ENCODE measurements around the gene HNRNPR. TPM values are rescaled to one million over a fixed set of nuclear protein-coding genes. Genes with fewer than 3 reads are reported as not detected.

The HNRNPR gene
- total and polyA plus RNA-seq, 7 experiments from 2014 or later: 97.4 to 235 (median 117) TPM

- H3K9me3 ChIP-seq (ENCODE audit: control insufficient read depth in 2 of 3, low read length in 3 of 3): no peaks in the 10 kb centered on the region
- no peak for ATAC-seq
- POLR2A ChIA-PET: interaction anchor here (0.7 to 1.3 kb wide), 2 partner anchors 30 to 404 kb away, joined by 3 to 5 read pairs; partner anchors contain the start of gene ELOA
- H3K4me1 ChIP-seq (ENCODE audit: control insufficient read depth in 2 of 2, insufficient read depth in 2 of 2, low read length in 2 of 2): peaks cover 36 to 41% of the 10 kb centered on the region in 2 donors
- DNase-seq: no peak
- peak overlapping the region in 8 of 9 donors; percentile 43 to 77 (median 66) for H3K27ac Mint-ChIP-seq
- no peak overlapping the region for H3K4me3 ChIP-seq (ENCODE audit: low read length)
- peaks cover 0 to 31% (median 19%) of the 10 kb centered on the region in 3 experiments for H3K36me3 ChIP-seq (ENCODE audit: control insufficient read depth in 2 of 3, insufficient read depth in 3 of 3, low read length in 3 of 3)
- intact Hi-C loops (cut with micrococcal nuclease): loop anchor here (5.0 to 10.0 kb wide), 5 partner anchors 43 to 1555 kb away; partner anchors contain the start of genes E2F2 (in 1 of the 2), SRRM1 (in 1 of the 2), TCEA3 (in 1 of the 2) and USP48 (in 1 of the 2)
- no peaks in the 10 kb centered on the region for H3K27me3 Mint-ChIP-seq
- peaks cover 0 to 27% (median 15%) of the 10 kb centered on the region in 5 donors for H3K36me3 Mint-ChIP-seq
- H3K4me3 Mint-ChIP-seq: peak overlapping the region; percentile 7 to 100 (median 89)
- no peak overlapping the region for H3K27ac ChIP-seq (ENCODE audit: low read depth, low read length)
- CTCF ChIA-PET: interaction anchor here (0.6 kb wide), 1 partner anchor 205 kb away, joined by 3 read pairs; no protein-coding TSS in a partner anchor
- H3K27me3 ChIP-seq (ENCODE audit: control insufficient read depth in 2 of 2, insufficient read depth in 2 of 2, low read length in 2 of 2): no peaks in the 10 kb centered on the region
- H3K9me3 Mint-ChIP-seq: no peaks in the 10 kb centered on the region
- H3K4me1 Mint-ChIP-seq: peaks cover 44 to 66% (median 63%) of the 10 kb centered on the region in 7 donors
These were observed 4.5 kb downstream of the HNRNPR start for GRCh38 chr1:23339632-23340031.

- peaks cover 40 to 71% (median 58%) of the 10 kb centered on the region in 7 donors for H3K4me1 Mint-ChIP-seq
- H3K27me3 Mint-ChIP-seq: no peaks in the 10 kb centered on the region
- Histone ChIP-seq H3K27me3 (ENCODE audit: control insufficient read depth in 2 of 2, insufficient read depth in 2 of 2, low read length in 2 of 2) (no peaks in the 10 kb centered on the region), H3K9me3 (ENCODE audit: control insufficient read depth in 2 of 3, low read length in 3 of 3) (no peaks in the 10 kb centered on the region), H3K36me3 (ENCODE audit: control insufficient read depth in 2 of 3, insufficient read depth in 3 of 3, low read length in 3 of 3) (peaks cover 0 to 40% (median 27%) of the 10 kb centered on the region in 3 experiments), H3K4me1 (ENCODE audit: control insufficient read depth in 2 of 2, insufficient read depth in 2 of 2, low read length in 2 of 2) (peaks cover 35 to 41% of the 10 kb centered on the region in 2 donors), H3K27ac (ENCODE audit: low read depth, low read length) (no peak overlapping the region), H3K4me3 (ENCODE audit: low read length) (no peak overlapping the region)
- H3K27ac Mint-ChIP-seq: peak overlapping the region in 5 of 9 donors; percentile 12 to 69 (median 34)
- H3K4me3 Mint-ChIP-seq: peak overlapping the region in 3 of 10 donors; percentile 8 to 51 (median 24)
- H3K36me3 Mint-ChIP-seq: peaks cover 0 to 37% (median 25%) of the 10 kb centered on the region in 5 donors
- ChIA-PET POLR2A (no interaction called here), CTCF (interaction anchor here (0.9 kb wide), 1 partner anchor 14 kb away, joined by 3 read pairs; no protein-coding TSS in a partner anchor)
- DNase-seq: no peak
- intact Hi-C loops (cut with micrococcal nuclease): no loop called here
- no peak for ATAC-seq
- no peaks in the 10 kb centered on the region for H3K9me3 Mint-ChIP-seq
These were observed 6.2 kb downstream of the HNRNPR start for GRCh38 chr1:23337869-23338268.

- intact Hi-C loops (cut with micrococcal nuclease): loop anchor here in 1 of 2 donors (2.0 kb wide), 1 partner anchor 17 kb away; no protein-coding TSS in a partner anchor
- DNase-seq (no peak), ATAC-seq (no peak)
- Histone ChIP-seq H3K27me3 (ENCODE audit: control insufficient read depth in 2 of 2, insufficient read depth in 2 of 2, low read length in 2 of 2) (no peaks in the 10 kb centered on the region), H3K4me3 (ENCODE audit: low read length) (no peak overlapping the region), H3K27ac (ENCODE audit: low read depth, low read length) (no peak overlapping the region), H3K36me3 (ENCODE audit: control insufficient read depth in 2 of 3, insufficient read depth in 3 of 3, low read length in 3 of 3) (peaks cover 0 to 78% (median 14%) of the 10 kb centered on the region in 3 experiments), H3K9me3 (ENCODE audit: control insufficient read depth in 2 of 3, low read length in 3 of 3) (no peaks in the 10 kb centered on the region), H3K4me1 (ENCODE audit: control insufficient read depth in 2 of 2, insufficient read depth in 2 of 2, low read length in 2 of 2) (no peaks in the 10 kb centered on the region)
- ChIA-PET POLR2A (no interaction called here), CTCF (no interaction called here)
- Mint-ChIP-seq H3K27ac (peak overlapping the region in 1 of 9 donors; percentile 48), H3K4me1 (peaks cover 13 to 46% (median 36%) of the 10 kb centered on the region in 7 donors), H3K27me3 (no peaks in the 10 kb centered on the region), H3K4me3 (no peak overlapping the region), H3K36me3 (peaks cover 10 to 44% (median 33%) of the 10 kb centered on the region in 5 donors), H3K9me3 (no peaks in the 10 kb centered on the region)
These were observed 12.4 kb downstream of the HNRNPR start for GRCh38 chr1:23331713-23332112.

GRCh38 chr1:23330846-23331245 lies 13.2 kb downstream of the HNRNPR start:
- DNase-seq (no peak), ATAC-seq (no peak)
- Histone ChIP-seq H3K27me3 (ENCODE audit: control insufficient read depth in 2 of 2, insufficient read depth in 2 of 2, low read length in 2 of 2) (no peaks in the 10 kb centered on the region), H3K27ac (ENCODE audit: low read depth, low read length) (no peak overlapping the region), H3K9me3 (ENCODE audit: control insufficient read depth in 2 of 3, low read length in 3 of 3) (no peaks in the 10 kb centered on the region), H3K4me1 (ENCODE audit: control insufficient read depth in 2 of 2, insufficient read depth in 2 of 2, low read length in 2 of 2) (no peaks in the 10 kb centered on the region), H3K36me3 (ENCODE audit: control insufficient read depth in 2 of 3, insufficient read depth in 3 of 3, low read length in 3 of 3) (peaks cover 0 to 83% (median 14%) of the 10 kb centered on the region in 3 experiments), H3K4me3 (ENCODE audit: low read length) (no peak overlapping the region)
- ChIA-PET POLR2A (no interaction called here), CTCF (no interaction called here)
- intact Hi-C loops (cut with micrococcal nuclease): loop anchor here in 1 of 2 donors (1.0 to 2.0 kb wide), 2 partner anchors 12 to 16 kb away; no protein-coding TSS in a partner anchor
- H3K4me1 Mint-ChIP-seq: peaks cover 17 to 50% (median 40%) of the 10 kb centered on the region in 7 donors
- H3K4me3 Mint-ChIP-seq: no peak overlapping the region
- peak overlapping the region in 5 of 9 donors; percentile 18 to 43 (median 36) for H3K27ac Mint-ChIP-seq
- no peaks in the 10 kb centered on the region for H3K9me3 Mint-ChIP-seq
- no peaks in the 10 kb centered on the region for H3K27me3 Mint-ChIP-seq
- peaks cover 10 to 49% (median 34%) of the 10 kb centered on the region in 5 donors for H3K36me3 Mint-ChIP-seq

GRCh38 chr1:23325393-23325792 lies 18.7 kb downstream of the HNRNPR start:
- Mint-ChIP-seq H3K27ac (peak overlapping the region in 4 of 9 donors; percentile 1 to 82 (median 46)), H3K9me3 (no peaks in the 10 kb centered on the region), H3K4me1 (peaks cover 18 to 54% (median 33%) of the 10 kb centered on the region in 7 donors), H3K27me3 (no peaks in the 10 kb centered on the region), H3K36me3 (peaks cover 5 to 40% (median 34%) of the 10 kb centered on the region in 5 donors), H3K4me3 (no peak overlapping the region)
- H3K27me3 ChIP-seq (ENCODE audit: control insufficient read depth in 2 of 2, insufficient read depth in 2 of 2, low read length in 2 of 2): no peaks in the 10 kb centered on the region
- H3K27ac ChIP-seq (ENCODE audit: low read depth, low read length): no peak overlapping the region
- ChIA-PET POLR2A (no interaction called here), CTCF (no interaction called here)
- DNase-seq: no peak
- peaks cover under 1 to 57% (median 4%) of the 10 kb centered on the region in 3 experiments for H3K36me3 ChIP-seq (ENCODE audit: control insufficient read depth in 2 of 3, insufficient read depth in 3 of 3, low read length in 3 of 3)
- H3K4me3 ChIP-seq (ENCODE audit: low read length): no peak overlapping the region
- intact Hi-C loops (cut with micrococcal nuclease): loop anchor here in 1 of 2 donors (5.0 kb wide), 1 partner anchor 77 kb away; no protein-coding TSS in a partner anchor
- no peak for ATAC-seq
- H3K4me1 ChIP-seq (ENCODE audit: control insufficient read depth in 2 of 2, insufficient read depth in 2 of 2, low read length in 2 of 2): no peaks in the 10 kb centered on the region
- no peaks in the 10 kb centered on the region for H3K9me3 ChIP-seq (ENCODE audit: control insufficient read depth in 2 of 3, low read length in 3 of 3)

GRCh38 chr1:23322770-23323169 lies 21.3 kb downstream of the HNRNPR start:
- no peak for DNase-seq
- no peaks in the 10 kb centered on the region for H3K9me3 Mint-ChIP-seq
- H3K27ac Mint-ChIP-seq: peak overlapping the region in 3 of 9 donors; percentile 28 to 84 (median 46)
- intact Hi-C loops (cut with micrococcal nuclease): no loop called here
- Histone ChIP-seq H3K4me1 (ENCODE audit: control insufficient read depth in 2 of 2, insufficient read depth in 2 of 2, low read length in 2 of 2) (no peaks in the 10 kb centered on the region), H3K4me3 (ENCODE audit: low read length) (no peak overlapping the region), H3K36me3 (ENCODE audit: control insufficient read depth in 2 of 3, insufficient read depth in 3 of 3, low read length in 3 of 3) (peaks cover 10 to 56% (median 14%) of the 10 kb centered on the region in 3 experiments), H3K27ac (ENCODE audit: low read depth, low read length) (no peak overlapping the region), H3K9me3 (ENCODE audit: control insufficient read depth in 2 of 3, low read length in 3 of 3) (no peaks in the 10 kb centered on the region), H3K27me3 (ENCODE audit: control insufficient read depth in 2 of 2, insufficient read depth in 2 of 2, low read length in 2 of 2) (no peaks in the 10 kb centered on the region)
- H3K36me3 Mint-ChIP-seq: peaks cover 6 to 44% (median 36%) of the 10 kb centered on the region in 5 donors
- no peaks in the 10 kb centered on the region for H3K27me3 Mint-ChIP-seq
- no peak overlapping the region for H3K4me3 Mint-ChIP-seq
- no peak for ATAC-seq
- POLR2A ChIA-PET: no interaction called here
- peaks cover 19 to 49% (median 28%) of the 10 kb centered on the region in 7 donors for H3K4me1 Mint-ChIP-seq
- CTCF ChIA-PET: no interaction called here
